Measurements from ENCODE around the gene PEX10. TPM values are rescaled to one million over a fixed set of nuclear protein-coding genes. Genes with fewer than 3 reads are reported as not detected.

PEX10 gene
- total and polyA plus RNA-seq, 10 of the 15 experiments (the other 5 are each of a cell fraction or from before 2014, with no cell fraction given), result 0.24 to 24.9 (median 16.8) TPM; not detected in 1

GRCh38 chr1:2378441-2378851 is 33.9 kb downstream of the PEX10 start (continued):
- TF ChIP-seq FOXK2 (IDR thresholded peaks at IDR 0.05), result no peak
- no peak for TF ChIP-seq EP300 (IDR thresholded peaks at IDR 0.05; ENCODE audit: borderline replicate concordance in 1 of 2, control insufficient read depth in 1 of 2, low read depth in 2 of 2, low read length in 2 of 2)
- no peak for TF ChIP-seq IRF4 (IDR thresholded peaks at IDR 0.05; ENCODE audit: low read depth, low read length)
- no peak for TF ChIP-seq BCL11A (IDR thresholded peaks at IDR 0.05; ENCODE audit: low read depth, low read length)
- TF ChIP-seq MLLT1 (IDR thresholded peaks at IDR 0.05), result no peak
- TF ChIP-seq ZNF384 (IDR thresholded peaks at IDR 0.05; ENCODE audit: borderline replicate concordance, low read depth, low read length), result no peak
- TF ChIP-seq POLR2A (IDR thresholded peaks at IDR 0.05; ENCODE audit: low read depth, low read length), result no peak

- DNase-seq (ENCODE audit: low read depth, low spot score), result no peak
- intact Hi-C loops (cut with micrococcal nuclease; ENCODE audit: unreplicated experiment) (no loop called here), in situ Hi-C loops (cut with MboI) (no loop called here)
- 51% methylated on average over 16 of the region's 16 CpGs for WGBS (ENCODE audit: insufficient coverage, insufficient replicate concordance, low lambda C conversion rate, missing lambda C conversion rate)
- ChIA-PET CTCF (interaction anchor here (1.2 kb wide), 1 partner anchor 183 kb away, joined by 3 read pairs; the partner anchor contains the start of gene FAAP20), RAD21 (ENCODE audit: unreplicated experiment) (no interaction called here), POLR2A (no interaction called here), SMC1A (ENCODE audit: uncharacterized antibody, unreplicated experiment) (interaction anchor here (1.2 kb wide), 1 partner anchor 183 kb away, joined by 4 read pairs; the partner anchor contains the start of gene FAAP20)
- Histone ChIP-seq H3K4me2 (ENCODE audit: control insufficient read depth, insufficient read depth) (no peak overlapping the region), H3K9me3 (replicated peaks; ENCODE audit: control insufficient read depth, insufficient read depth, low read length) (no peaks in the 10 kb centered on the region), H3K27ac (ENCODE audit: control insufficient read depth, insufficient read depth) (no peak overlapping the region), H4K20me1 (ENCODE audit: control insufficient read depth, insufficient read depth) (no peaks in the 10 kb centered on the region), H3K9ac (ENCODE audit: control insufficient read depth, insufficient read depth, low read length) (no peak overlapping the region), H3K4me1 (ENCODE audit: control insufficient read depth, insufficient read depth, low read length) (peaks cover 10% of the 10 kb centered on the region), H3K79me2 (ENCODE audit: control insufficient read depth, insufficient read depth, low read length) (no peaks in the 10 kb centered on the region), H3K4me3 (no peak overlapping the region), H3K27me3 (replicated peaks in 1 of 2; ENCODE audit: control insufficient read depth in 2 of 2, insufficient read depth in 2 of 2, low read length in 1 of 2) (no peaks in the 10 kb centered on the region), H3K36me3 (ENCODE audit: control insufficient read depth in 2 of 2, insufficient read depth in 2 of 2, low read length in 1 of 2) (no peaks in the 10 kb centered on the region), H2AFZ (ENCODE audit: control insufficient read depth, low read depth, low read length) (no peak overlapping the region)
- ATAC-seq, result no peak
- no TSS peak for BruUV-seq (replicated peaks)
- FAIRE-seq, result no peak
- TF ChIP-seq GATAD2B (conservative IDR thresholded peaks at IDR 0.05; ENCODE audit: low read depth), result no peak
- TF ChIP-seq NR2F1 (conservative IDR thresholded peaks at IDR 0.05), result no peak
- no peak for TF ChIP-seq PAX8 (IDR thresholded peaks at IDR 0.05)
- no peak for TF ChIP-seq SMAD1 (IDR thresholded peaks at IDR 0.05; ENCODE audit: low read depth, partially characterized antibody)
- TF ChIP-seq SMAD5 (IDR thresholded peaks at IDR 0.05; ENCODE audit: low read depth), result no peak
- no peak for TF ChIP-seq RUNX3 (IDR thresholded peaks at IDR 0.05; ENCODE audit: low read length)
- TF ChIP-seq TCF7 (IDR thresholded peaks at IDR 0.05; ENCODE audit: borderline replicate concordance), result no peak
- TF ChIP-seq ZNF687 (IDR thresholded peaks at IDR 0.05), result no peak
- no peak for TF ChIP-seq MLLT1 (IDR thresholded peaks at IDR 0.05)
- no peak for TF ChIP-seq RFX5 (IDR thresholded peaks at IDR 0.05; ENCODE audit: low read depth, low read length)
Measured at GRCh38 chr1:2377751-2378440, 34.5 kb downstream of the PEX10 start.
